NOMO-1 (cell line): Measurements from ENCODE around the gene CYP3A7.
"Not testable (repeated sequence)": the region's sequence is repeated elsewhere in the genome, so short reads cannot be mapped to it uniquely, and the experiment has no call there.

Experiments
- DNase-seq, 2 experiments: peaks; one replicate each; lab custom pipeline; 2025; ENCODE audit not compliant: unreplicated experiment in 2 of 2; lab: John Stamatoyannopoulos, UW

CYP3A7 gene

DNA sequence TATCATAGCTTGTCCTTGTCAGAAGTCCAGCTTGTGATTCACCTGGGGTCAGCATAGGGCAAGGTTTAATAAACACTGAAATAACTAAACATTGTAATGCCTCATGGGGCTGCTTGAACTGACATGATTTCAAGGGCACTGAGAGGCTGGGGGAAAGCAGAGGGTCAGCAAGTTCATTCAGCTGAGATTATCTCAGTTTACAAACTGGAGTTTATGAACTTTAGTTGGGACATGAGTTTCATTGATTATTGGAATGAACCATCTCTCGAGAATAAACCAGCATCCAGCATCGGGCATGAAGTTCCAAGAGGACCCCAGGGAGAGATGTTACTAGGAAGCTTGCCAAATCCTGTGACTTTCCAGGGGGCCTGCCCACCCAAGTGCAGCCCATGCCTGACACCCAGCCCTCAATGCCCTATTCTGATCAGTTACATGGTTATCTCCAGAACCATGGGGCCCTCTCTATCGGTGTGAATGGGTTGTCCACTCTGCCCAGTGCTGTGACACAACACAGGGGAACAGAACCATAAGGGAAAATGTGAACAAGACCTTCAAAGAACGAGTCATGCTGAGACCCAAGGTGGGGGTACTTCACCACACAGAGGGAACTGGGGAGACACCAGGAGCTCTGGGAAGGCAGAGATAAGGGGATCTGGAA lies 7.9 kb upstream of the CYP3A7 start:
- DNase-seq = no peak

DNA sequence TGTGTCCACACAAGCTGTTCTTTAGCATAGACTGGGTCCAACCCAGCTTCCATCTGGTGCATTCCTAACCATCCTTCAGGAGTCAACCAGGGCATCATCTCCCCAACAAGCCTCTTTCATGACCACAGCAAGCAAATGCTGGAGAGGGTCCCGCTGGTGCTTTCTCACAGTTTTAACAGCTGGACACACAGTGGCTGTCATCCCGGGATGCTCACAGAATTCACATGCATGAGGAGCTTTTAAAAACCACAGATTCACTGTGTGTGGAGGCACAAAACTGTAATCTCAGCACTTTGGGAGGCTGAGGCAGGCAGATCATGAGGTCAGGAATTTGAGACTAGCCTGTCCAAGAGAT lies 6.4 kb upstream of the CYP3A7 start:
- DNase-seq = no peak

GRCh38 chr7:99740573-99741440 lies 5.8 kb upstream of the CYP3A7 start:
- no peak for DNase-seq

DNA sequence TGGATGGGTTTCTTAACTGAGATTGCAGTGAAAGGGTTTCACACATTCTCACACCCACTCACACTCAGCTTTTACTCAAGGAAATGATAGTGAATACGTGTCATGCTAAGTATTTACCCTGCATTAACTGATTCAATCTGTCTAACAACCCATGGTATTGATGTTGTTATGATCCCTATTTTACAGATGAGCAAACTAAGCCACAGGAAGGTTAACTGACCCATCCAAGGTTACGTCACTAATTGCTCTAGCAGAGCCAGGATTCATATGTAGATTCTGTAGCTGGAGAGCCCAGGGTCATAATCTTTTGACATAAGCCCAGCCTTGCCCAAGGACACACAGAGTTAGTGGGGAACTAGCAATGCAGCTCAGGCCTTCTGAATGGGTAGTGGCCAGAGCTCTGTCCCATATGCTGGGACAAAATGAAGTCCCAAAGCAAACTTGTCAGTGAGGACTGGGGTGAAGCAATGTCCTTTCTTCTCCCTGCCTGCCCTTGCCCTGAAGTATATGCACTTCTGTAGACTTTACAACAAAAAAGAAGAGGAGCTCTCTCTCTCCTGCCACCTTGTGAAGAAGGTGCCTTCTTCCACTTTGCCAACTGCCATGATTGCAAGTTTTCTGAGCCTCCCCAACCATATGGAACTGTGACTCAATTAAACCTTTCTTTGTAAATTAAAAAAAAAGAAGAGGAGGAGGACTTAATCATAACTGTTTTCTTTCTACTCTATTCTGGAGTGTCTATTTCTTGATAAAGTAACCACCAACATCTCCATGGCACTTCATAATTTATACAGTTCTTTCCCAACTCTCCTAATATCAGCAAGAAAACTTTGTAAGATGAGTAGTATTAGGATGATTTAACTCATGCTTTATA lies 4.9 kb upstream of the CYP3A7 start:
- no peak for DNase-seq

DNA sequence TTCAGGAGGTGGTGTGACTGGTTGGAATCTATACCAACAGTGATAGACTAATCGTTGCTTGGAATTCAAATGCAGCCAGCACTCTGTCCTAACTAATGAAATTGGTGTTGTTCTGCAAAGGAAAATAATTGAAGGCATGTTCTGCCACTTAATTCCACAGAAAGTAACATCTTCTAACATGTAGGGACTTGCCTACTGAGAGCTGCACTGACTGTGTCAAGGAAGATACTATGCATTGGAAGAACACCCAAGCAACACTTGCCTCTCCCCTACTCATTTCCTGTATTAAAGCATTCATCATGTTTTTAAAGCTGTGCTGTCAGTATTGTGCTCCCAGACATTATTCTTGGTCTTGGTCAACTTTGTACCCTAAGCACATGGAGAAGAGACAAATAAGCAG lies 2.7 kb upstream of the CYP3A7 start:
- DNase-seq = no peak

DNA sequence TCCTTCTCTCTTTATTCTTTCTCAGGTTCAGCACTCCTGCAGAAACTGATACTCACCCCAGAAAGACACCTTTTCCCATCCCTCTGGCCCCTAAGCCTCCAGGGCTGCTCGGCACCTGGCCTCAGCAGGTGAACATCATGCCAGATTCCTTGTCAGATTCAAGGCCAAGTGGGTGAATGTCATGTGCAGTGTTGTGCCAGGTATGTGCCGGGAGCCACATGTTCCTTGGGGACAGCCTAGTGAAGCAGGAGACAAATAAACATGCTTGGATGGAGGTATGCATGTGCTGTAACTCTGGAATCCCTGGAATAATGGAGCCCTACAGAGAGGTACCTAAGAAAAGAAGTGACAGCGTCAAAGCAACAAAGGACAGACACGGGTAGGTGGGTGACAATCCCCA lies 1.7 kb upstream of the CYP3A7 start:
- not testable (repeated sequence) for DNase-seq

- no peak for DNase-seq
Observed at GRCh38 chr7:99733448-99733847, 1.5 kb downstream of the CYP3A7 start.

DNA sequence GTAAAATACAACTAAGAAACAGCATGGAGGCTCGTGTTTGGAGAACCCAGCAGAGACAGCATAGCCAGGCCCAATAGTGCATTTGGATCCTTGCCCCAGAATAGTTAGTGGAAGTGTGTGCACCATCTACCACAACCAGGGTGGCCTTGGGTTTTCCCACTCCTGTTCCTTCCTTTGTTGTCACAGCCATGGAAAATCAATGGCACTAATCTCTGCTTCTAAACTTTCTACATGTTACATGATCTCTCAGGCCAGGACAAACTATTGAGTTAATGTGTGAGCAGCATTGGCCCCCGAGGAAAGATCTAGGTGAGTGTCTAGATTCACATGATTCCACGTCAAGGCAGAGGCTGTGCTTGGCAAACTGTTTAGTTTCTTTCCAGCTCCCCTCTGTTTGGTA lies 2.0 kb downstream of the CYP3A7 start:
- DNase-seq = no peak

DNA sequence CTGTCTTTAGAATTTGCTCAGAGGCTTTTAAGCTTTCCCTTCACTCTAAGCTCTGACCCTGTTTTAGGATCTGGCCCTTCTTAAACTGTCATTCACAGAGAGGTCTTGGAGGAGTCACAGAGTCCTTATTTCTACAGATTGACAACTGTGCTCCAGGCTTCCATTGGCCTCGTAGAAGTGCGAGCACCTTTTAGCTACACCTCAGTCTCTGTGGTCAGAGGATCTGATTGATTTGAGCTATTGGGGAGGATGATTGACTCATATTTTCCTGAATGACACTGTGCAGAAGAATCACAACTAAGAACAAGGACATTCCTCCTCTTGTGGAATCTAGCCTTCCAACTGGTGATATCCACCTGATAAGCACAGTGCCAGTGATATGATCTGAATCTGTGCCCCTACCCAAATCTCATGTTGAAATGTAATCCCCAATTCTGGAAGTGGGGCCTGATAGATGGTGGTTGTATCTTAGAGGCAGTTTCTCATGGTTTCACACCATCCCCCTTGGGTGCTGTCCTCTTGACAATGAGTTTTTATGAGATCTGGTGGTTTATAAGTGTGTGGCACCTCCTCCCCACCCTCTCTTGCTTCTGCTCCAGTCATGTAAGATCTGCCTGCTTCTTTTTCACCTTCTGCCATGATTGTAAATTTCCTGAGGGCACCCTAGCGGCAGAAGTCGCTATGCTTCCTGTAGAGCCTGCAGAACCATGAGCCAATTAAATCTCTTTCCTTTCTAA lies 3.2 kb downstream of the CYP3A7 start:
- no peak for DNase-seq

- no peak for DNase-seq
Observed at GRCh38 chr7:99730992-99731391, 4.0 kb downstream of the CYP3A7 start.

DNA sequence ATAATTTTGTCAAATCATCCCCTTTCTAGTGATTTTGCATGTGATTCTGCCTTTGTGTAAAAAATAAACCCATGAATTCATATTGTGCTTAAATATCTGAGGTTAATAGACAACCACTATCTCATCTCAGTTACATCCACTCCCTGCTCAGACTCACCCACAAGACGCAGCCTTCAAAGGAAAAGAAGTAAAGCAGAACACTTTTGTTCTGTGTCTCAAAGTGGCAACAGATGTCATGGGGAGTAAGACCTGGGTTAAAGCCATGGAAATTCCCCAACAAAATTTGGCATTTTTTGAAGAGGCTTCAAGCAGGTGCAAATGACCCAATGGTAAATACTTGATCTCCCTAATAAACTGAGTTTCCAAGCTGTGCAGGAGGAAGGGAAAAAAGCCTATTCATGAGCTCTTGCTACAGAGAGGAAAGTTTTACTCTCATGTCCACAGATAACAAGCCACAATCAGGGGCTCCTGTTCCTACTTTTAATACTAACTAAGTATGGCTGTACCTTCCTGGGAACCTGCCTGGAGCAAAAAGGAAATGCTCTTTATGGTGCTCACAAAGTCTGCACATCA lies 4.7 kb downstream of the CYP3A7 start:
- no peak for DNase-seq

DNA sequence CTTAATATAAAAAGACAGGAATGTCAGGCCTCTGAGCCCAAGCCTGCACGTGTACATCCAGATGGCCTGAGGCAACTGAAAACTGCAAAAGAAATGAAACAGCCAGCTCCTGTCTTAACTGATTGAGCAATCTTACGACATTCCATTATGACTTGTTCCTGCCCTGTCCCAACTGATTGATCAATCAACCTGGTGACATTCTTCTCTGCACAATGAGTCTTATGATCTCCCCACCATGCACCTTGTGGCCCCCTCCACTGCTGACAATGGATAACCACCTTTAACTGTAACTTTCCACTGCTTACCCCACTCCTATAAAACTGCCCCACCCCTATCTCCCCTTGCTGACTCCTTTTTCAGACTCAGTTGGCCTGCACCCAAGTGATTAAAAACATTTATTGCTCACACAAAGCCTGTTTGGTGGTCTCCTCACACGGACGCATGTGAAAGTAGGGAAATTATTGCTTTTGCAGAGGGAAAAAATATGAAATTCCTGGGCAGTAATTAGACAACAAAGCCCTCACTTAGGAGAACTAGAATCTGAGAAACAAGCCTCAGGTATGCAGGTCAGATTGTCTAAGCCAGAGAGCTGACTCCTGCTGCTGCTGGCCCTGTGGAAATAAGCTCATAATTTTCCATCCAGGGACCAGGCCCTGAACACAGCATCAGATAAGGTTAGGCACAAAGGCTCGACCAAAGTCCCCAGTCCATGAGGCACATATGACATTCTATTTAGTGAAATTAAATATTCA lies 5.3 kb downstream of the CYP3A7 start:
- DNase-seq = no peak

- DNase-seq = no peak
Observed at GRCh38 chr7:99728615-99729014, 6.4 kb downstream of the CYP3A7 start.

GRCh38 chr7:99723201-99723600 lies 11.8 kb downstream of the CYP3A7 start:
- DNase-seq = not testable (repeated sequence)

GRCh38 chr7:99720800-99721595 lies 14.0 kb downstream of the CYP3A7 start:
- no peak for DNase-seq

- no peak for DNase-seq
Observed at GRCh38 chr7:99719996-99720769, 14.8 kb downstream of the CYP3A7 start.

- DNase-seq = no peak
Observed at GRCh38 chr7:99713995-99714570, 20.9 kb downstream of the CYP3A7 start.
